Measurements from ENCODE around the gene HSP90B1. TPM values are rescaled to one million over a fixed set of nuclear protein-coding genes. Genes with fewer than 3 reads are reported as not detected.

HSP90B1 gene
- total RNA-seq, 1 experiment from 2014 or later, result 534 TPM

GRCh38 chr12:103883908-103884307, 46.3 kb upstream of the HSP90B1 start:
- no peak for DNase-seq
- H3K79me2 ChIP-seq (ENCODE audit: low read depth), result no peaks in the 10 kb centered on the region
- H3K4me1 ChIP-seq (replicated peaks; ENCODE audit: insufficient read depth), result peaks cover 7% of the 10 kb centered on the region; the same call in 1 of the 2 replicates
- no peaks in the 10 kb centered on the region for H3K36me3 ChIP-seq (ENCODE audit: low read depth)
- H3K9me2 ChIP-seq (ENCODE audit: insufficient read depth), result no peaks in the 10 kb centered on the region
- H3K9me3 ChIP-seq (ENCODE audit: insufficient read depth, low read depth), result no peaks in the 10 kb centered on the region
- BruUV-seq (replicated peaks), result no TSS peak
- no peak overlapping the region for H3K4me3 ChIP-seq
- POLR2A ChIA-PET (ENCODE audit: unreplicated experiment), result interaction anchor here (0.7 kb wide), 2 partner anchors 46 to 77 kb away, joined by 3 to 8 read pairs; partner anchors contain the start of gene HSP90B1
- CTCF ChIA-PET, result interaction anchor here (0.6 to 0.8 kb wide), 2 partner anchors 37 to 226 kb away, joined by 3 read pairs; no protein-coding TSS in a partner anchor
- intact Hi-C loops (cut with micrococcal nuclease; ENCODE audit: unreplicated experiment), result loop anchor here (1.0 kb wide), 2 partner anchors 225 to 1169 kb away; no protein-coding TSS in a partner anchor
- TF ChIP-seq CTCF (conservative IDR thresholded peaks at IDR 0.05) (no peak), EZH2 (IDR thresholded peaks at IDR 0.05; ENCODE audit: low read depth) (no peak)
- H2AFZ ChIP-seq, result no peak overlapping the region
- H3K4me2 ChIP-seq, result no peak overlapping the region
- H4K20me1 ChIP-seq (ENCODE audit: insufficient read depth), result no peaks in the 10 kb centered on the region
- peaks cover 3% of the 10 kb centered on the region; the same call in 1 of the 2 replicates for H3F3A ChIP-seq (ENCODE audit: insufficient read depth, low read depth)
- no peak overlapping the region for H3K27ac ChIP-seq
- no peaks in the 10 kb centered on the region for H3K27me3 ChIP-seq (ENCODE audit: insufficient read depth, low read depth)

- Histone ChIP-seq H2AFZ (no peak overlapping the region), H3K4me3 (no peak overlapping the region), H3F3A (ENCODE audit: insufficient read depth, low read depth) (peaks cover 3% of the 10 kb centered on the region; the same call in 1 of the 2 replicates), H3K9me2 (ENCODE audit: insufficient read depth) (no peaks in the 10 kb centered on the region), H3K36me3 (ENCODE audit: low read depth) (no peaks in the 10 kb centered on the region), H3K4me2 (no peak overlapping the region), H3K79me2 (ENCODE audit: low read depth) (no peaks in the 10 kb centered on the region), H3K4me1 (replicated peaks; ENCODE audit: insufficient read depth) (peaks cover 7% of the 10 kb centered on the region; the same call in 1 of the 2 replicates), H3K27me3 (ENCODE audit: insufficient read depth, low read depth) (no peaks in the 10 kb centered on the region), H4K20me1 (ENCODE audit: insufficient read depth) (no peaks in the 10 kb centered on the region), H3K27ac (no peak overlapping the region), H3K9me3 (ENCODE audit: insufficient read depth, low read depth) (no peaks in the 10 kb centered on the region)
- CTCF ChIA-PET, result interaction anchor here (0.6 to 0.8 kb wide), 2 partner anchors 37 to 225 kb away, joined by 3 read pairs; no protein-coding TSS in a partner anchor
- POLR2A ChIA-PET (ENCODE audit: unreplicated experiment), result interaction anchor here (0.7 kb wide), 2 partner anchors 46 to 77 kb away, joined by 3 to 8 read pairs; partner anchors contain the start of gene HSP90B1
- intact Hi-C loops (cut with micrococcal nuclease; ENCODE audit: unreplicated experiment), result loop anchor here (1.0 kb wide), 2 partner anchors 225 to 1169 kb away; no protein-coding TSS in a partner anchor
- TF ChIP-seq EZH2 (IDR thresholded peaks at IDR 0.05; ENCODE audit: low read depth), result no peak
- TF ChIP-seq CTCF (conservative IDR thresholded peaks at IDR 0.05), result peak; percentile 62
- no peak for DNase-seq
- no TSS peak for BruUV-seq (replicated peaks)
Observed at GRCh38 chr12:103884316-103884715, 45.9 kb upstream of the HSP90B1 start.

- intact Hi-C loops (cut with micrococcal nuclease; ENCODE audit: unreplicated experiment), result loop anchor here (5.0 kb wide), 1 partner anchor 41 kb away; no protein-coding TSS in a partner anchor
- BruUV-seq (replicated peaks), result no TSS peak
- Histone ChIP-seq H3F3A (ENCODE audit: insufficient read depth, low read depth) (peaks cover 3% of the 10 kb centered on the region; the same call in 1 of the 2 replicates), H3K27me3 (ENCODE audit: insufficient read depth, low read depth) (no peaks in the 10 kb centered on the region), H2AFZ (no peak overlapping the region), H3K27ac (no peak overlapping the region), H3K9me2 (ENCODE audit: insufficient read depth) (no peaks in the 10 kb centered on the region), H4K20me1 (ENCODE audit: insufficient read depth) (no peaks in the 10 kb centered on the region), H3K4me3 (no peak overlapping the region), H3K4me1 (replicated peaks; ENCODE audit: insufficient read depth) (peaks cover 7% of the 10 kb centered on the region; the same call in 1 of the 2 replicates), H3K4me2 (no peak overlapping the region), H3K79me2 (ENCODE audit: low read depth) (no peaks in the 10 kb centered on the region), H3K9me3 (ENCODE audit: insufficient read depth, low read depth) (no peaks in the 10 kb centered on the region), H3K36me3 (ENCODE audit: low read depth) (no peaks in the 10 kb centered on the region)
- DNase-seq, result no peak
- TF ChIP-seq EZH2 (IDR thresholded peaks at IDR 0.05; ENCODE audit: low read depth), result no peak
- TF ChIP-seq CTCF (conservative IDR thresholded peaks at IDR 0.05), result no peak
- ChIA-PET POLR2A (ENCODE audit: unreplicated experiment) (no interaction called here), CTCF (no interaction called here)
Observed at GRCh38 chr12:103886195-103886797, 43.9 kb upstream of the HSP90B1 start.
